ENCODE results near the gene LTBP3.

DNA sequence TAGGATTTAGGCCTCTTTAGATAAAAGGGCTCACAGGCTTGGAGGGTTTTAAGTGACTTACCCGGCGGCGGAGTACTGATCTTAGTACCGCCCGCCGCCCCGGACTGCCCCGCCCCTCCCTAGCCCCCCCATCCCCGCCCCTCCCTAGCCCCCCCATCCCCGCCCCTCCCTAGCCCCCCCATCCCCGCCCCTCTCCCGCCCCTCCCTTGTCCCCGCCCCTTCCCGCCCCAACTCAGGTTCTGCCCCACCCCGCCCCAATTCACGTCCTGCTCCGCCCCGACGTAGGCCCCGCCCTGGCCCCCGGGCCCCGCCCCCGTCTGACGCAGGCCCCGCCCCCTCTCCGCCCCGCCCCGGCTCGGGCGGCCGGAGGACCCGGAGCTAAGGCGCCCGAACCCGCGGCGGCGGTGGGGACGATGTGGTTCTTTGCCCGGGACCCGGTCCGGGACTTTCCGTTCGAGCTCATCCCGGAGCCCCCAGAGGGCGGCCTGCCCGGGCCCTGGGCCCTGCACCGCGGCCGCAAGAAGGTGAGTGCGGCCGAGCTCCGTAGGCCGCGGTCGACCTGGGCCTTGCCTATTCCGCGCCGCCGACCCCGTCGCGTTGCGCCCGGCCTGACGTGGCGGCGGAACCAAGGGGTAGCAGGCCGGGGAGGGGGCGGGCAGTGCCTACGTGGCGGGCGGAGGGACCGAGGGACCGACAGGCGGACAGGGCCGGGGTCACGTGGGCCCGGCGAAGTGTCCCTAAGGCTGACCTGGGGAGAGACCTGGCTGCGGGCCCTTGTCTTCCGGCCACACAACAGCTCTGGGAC lies 33.2 kb downstream of the LTBP3 start, which contains the start of gene SCYL1:
- TF ChIP-seq CTCF (tag by site-specific recombination; IDR thresholded peaks at IDR 0.05) (no peak), ZNF707 (tag by site-specific recombination; IDR thresholded peaks at IDR 0.05) (no peak), REST (tag by site-specific recombination; IDR thresholded peaks at IDR 0.05) (no peak), ZNF639 (tag by site-specific recombination; IDR thresholded peaks at IDR 0.05) (no peak), ZNF704 (tag by site-specific recombination; IDR thresholded peaks at IDR 0.05) (no peak), RBAK (tag by site-specific recombination; IDR thresholded peaks at IDR 0.05) (no peak)

All from HEK293 (cell line).